Measurements from ENCODE around the gene IL19.
"Not testable (repeated sequence)": the region's sequence is repeated elsewhere in the genome, so short reads cannot be mapped to it uniquely, and the experiment has no call there.

The IL19 gene

GRCh38 chr1:206772243-206772937 is 1.8 kb downstream of the IL19 start, which contains the start of gene IL10:
Gene IL10, minus strand, starts transcription at chr1:206772494. Its CDS starts 59 bp downstream, at chr1:206772435.
- no peak for DNase-seq (ENCODE audit: low read depth in 1 of 2, low spot score in 1 of 2)

GRCh38 chr1:206774093-206774492 is 3.5 kb downstream of the IL19 start:
- DNase-seq (ENCODE audit: low read depth in 1 of 2, low spot score in 1 of 2) = no peak

GRCh38 chr1:206776229-206776628 is 5.7 kb downstream of the IL19 start:
- DNase-seq (ENCODE audit: low read depth in 1 of 2, low spot score in 1 of 2) = no peak

- no peak for DNase-seq (ENCODE audit: low read depth in 1 of 2, low spot score in 1 of 2)
Observed at GRCh38 chr1:206778031-206778430, 7.5 kb downstream of the IL19 start.

- DNase-seq (ENCODE audit: low read depth in 1 of 2, low spot score in 1 of 2) = not testable (repeated sequence)
Observed at GRCh38 chr1:206778911-206779310, 8.3 kb downstream of the IL19 start.

GRCh38 chr1:206779638-206780037 is 9.1 kb downstream of the IL19 start:
- DNase-seq (ENCODE audit: low read depth in 1 of 2, low spot score in 1 of 2) = no peak

GRCh38 chr1:206782448-206782847 is 11.9 kb downstream of the IL19 start:
- DNase-seq (ENCODE audit: low read depth in 1 of 2, low spot score in 1 of 2) = no peak

- no peak for DNase-seq (ENCODE audit: low read depth in 1 of 2, low spot score in 1 of 2)
Observed at GRCh38 chr1:206783506-206783905, 12.9 kb downstream of the IL19 start.

GRCh38 chr1:206784471-206784903 is 13.9 kb downstream of the IL19 start:
- peak; percentile 39 to 84 for DNase-seq (ENCODE audit: low read depth in 1 of 2, low spot score in 1 of 2)

- no peak for DNase-seq (ENCODE audit: low read depth in 1 of 2, low spot score in 1 of 2)
Observed at GRCh38 chr1:206785182-206785765, 14.7 kb downstream of the IL19 start.

GRCh38 chr1:206786212-206786886 is 15.8 kb downstream of the IL19 start:
- DNase-seq (ENCODE audit: low read depth in 1 of 2, low spot score in 1 of 2) = no peak

- DNase-seq (ENCODE audit: low read depth in 1 of 2, low spot score in 1 of 2) = no peak
Observed at GRCh38 chr1:206787891-206788290, 17.3 kb downstream of the IL19 start.

- no peak for DNase-seq (ENCODE audit: low read depth in 1 of 2, low spot score in 1 of 2)
Observed at GRCh38 chr1:206788487-206789050, 18.0 kb downstream of the IL19 start.

- DNase-seq (ENCODE audit: low read depth in 1 of 2, low spot score in 1 of 2) = no peak
Observed at GRCh38 chr1:206790502-206791250, 20.1 kb downstream of the IL19 start.

GRCh38 chr1:206792939-206793607 is 22.5 kb downstream of the IL19 start:
- no peak for DNase-seq (ENCODE audit: low read depth in 1 of 2, low spot score in 1 of 2)

GRCh38 chr1:206793620-206794019 is 23.0 kb downstream of the IL19 start:
- DNase-seq (ENCODE audit: low read depth in 1 of 2, low spot score in 1 of 2) = no peak

GRCh38 chr1:206794294-206794908 is 23.8 kb downstream of the IL19 start:
- peak in 1 of 2 donors; percentile 33 for DNase-seq (ENCODE audit: low read depth in 1 of 2, low spot score in 1 of 2)

- no peak for DNase-seq (ENCODE audit: low read depth in 1 of 2, low spot score in 1 of 2)
Observed at GRCh38 chr1:206796116-206796515, 25.5 kb downstream of the IL19 start.

GRCh38 chr1:206796981-206797402 is 26.4 kb downstream of the IL19 start:
- DNase-seq (ENCODE audit: low read depth in 1 of 2, low spot score in 1 of 2) = no peak
